WTC11 (cell line): ENCODE data around the gene SLC44A1. TPM values are rescaled to one million over a fixed set of nuclear protein-coding genes. Genes with fewer than 3 reads are reported as not detected.

Experiments used
- ATAC-seq: fragments of 200-7000 bp; cut with Tn5 transposase; 2 replicates; pipeline ENCODE4 v1.10.0; 2021; ENCODE audit warnings: mild to moderate bottlenecking, moderate library complexity
- CTCF ChIA-PET: fragments of 300-600 bp; sonication (Branson Sonifier 250); formaldehyde crosslinking; loops from one replicate; lab custom pipeline; 2021; ENCODE audit warnings: antibody characterized with exemption; lab: Charles Lee
- POLR2A ChIA-PET: fragments of 350-600 bp; sonication (Branson Sonifier 250); formaldehyde crosslinking; loops from one replicate; lab custom pipeline; 2021; ENCODE audit warnings: antibody characterized with exemption; lab: Charles Lee
- DNase-seq: peaks from one replicate; pipeline ENCODE4 v3.0.0; 2021; ENCODE audit warnings: low spot score
- H3K27ac Mint-ChIP-seq: 2 replicates; pipeline ENCODE4 v1.8.0; 2021; ENCODE audit warnings: mixed read lengths
- H3K27me3 Mint-ChIP-seq: 2 replicates; pipeline ENCODE4 v1.8.0; 2021; ENCODE audit warnings: low read depth, mild to moderate bottlenecking, moderate library complexity, mixed read lengths
- H3K36me3 Mint-ChIP-seq: 2 replicates; pipeline ENCODE4 v1.8.0; 2021; ENCODE audit warnings: mixed read lengths
- H3K4me1 Mint-ChIP-seq: 2 replicates; pipeline ENCODE4 v1.8.0; 2022; ENCODE audit warnings: mixed read lengths
- H3K4me3 Mint-ChIP-seq: 2 replicates; pipeline ENCODE4 v1.8.0; 2021; ENCODE audit warnings: mild to moderate bottlenecking, moderate library complexity, mixed read lengths
- H3K9me3 Mint-ChIP-seq: 2 replicates; pipeline ENCODE4 v1.8.0; 2021; ENCODE audit warnings: mixed read lengths
- ATF1 ChIP-seq: sonication (generic); formaldehyde crosslinking; IDR thresholded peaks from 2 replicates; pipeline ENCODE4 v1.8.1; 2023; ENCODE audit warnings: mild to moderate bottlenecking, moderate library complexity, missing genetic modification reagents
- E2F1 ChIP-seq: sonication (generic); formaldehyde crosslinking; IDR thresholded peaks from 2 replicates; pipeline ENCODE4 v1.8.0; 2022; ENCODE audit warnings: mild to moderate bottlenecking, missing genetic modification reagents
- GABPB1 ChIP-seq: sonication (generic); formaldehyde crosslinking; IDR thresholded peaks from 2 replicates; pipeline ENCODE4 v1.8.1; 2023; ENCODE audit warnings: mild to moderate bottlenecking, missing genetic modification reagents
- IRF1 ChIP-seq: sonication (generic); formaldehyde crosslinking; IDR thresholded peaks from 2 replicates; pipeline ENCODE4 v1.8.0; 2023; ENCODE audit warnings: missing genetic modification reagents
- JUN ChIP-seq: sonication (generic); formaldehyde crosslinking; IDR thresholded peaks from 2 replicates; pipeline ENCODE4 v1.8.0; 2023; ENCODE audit warnings: mild to moderate bottlenecking, missing genetic modification reagents
- OVOL2 ChIP-seq: fragments of 250-450 bp; sonication (Bioruptor Pico); IDR thresholded peaks from 2 replicates; pipeline ENCODE4 v1.9.0; 2021; ENCODE audit warnings: mild to moderate bottlenecking, borderline replicate concordance
- SOX15 ChIP-seq: fragments of 250-450 bp; sonication (Bioruptor Pico); IDR thresholded peaks from 2 replicates; pipeline ENCODE4 v1.9.0; 2021; ENCODE audit warnings: mild to moderate bottlenecking
- TEAD1 ChIP-seq: sonication (generic); formaldehyde crosslinking; IDR thresholded peaks from 2 replicates; pipeline ENCODE4 v1.8.0; 2022; ENCODE audit warnings: mild to moderate bottlenecking, missing genetic modification reagents
- TEAD4 ChIP-seq: sonication (generic); formaldehyde crosslinking; IDR thresholded peaks from 2 replicates; pipeline ENCODE4 v1.8.0; 2022; ENCODE audit warnings: mild to moderate bottlenecking, missing genetic modification reagents
- ZBTB43 ChIP-seq: sonication (generic); formaldehyde crosslinking; IDR thresholded peaks from 2 replicates; pipeline ENCODE4 v1.8.1; 2023; ENCODE audit warnings: mild to moderate bottlenecking, missing genetic modification reagents
- ZNF263 ChIP-seq: sonication (generic); formaldehyde crosslinking; IDR thresholded peaks from 2 replicates; pipeline ENCODE4 v1.8.1; 2022; ENCODE audit warnings: low read depth, mild to moderate bottlenecking, moderate library complexity, missing genetic modification reagents
- ZSCAN18 ChIP-seq: fragments of 250-450 bp; sonication (Bioruptor Pico); IDR thresholded peaks from 2 replicates; pipeline ENCODE4 v2.1.2; 2022; ENCODE audit warnings: mild to moderate bottlenecking, moderate library complexity
- total RNA-seq: library from RNA; stranded (reverse); gene quantifications from 3 replicates; pipeline ENCODE4 v1.2.3, GENCODE V29; 2021
- TF ChIP-seq, protein P1 (sequence below): sonication (generic); formaldehyde crosslinking; IDR thresholded peaks from 2 replicates; pipeline ENCODE4 v1.8.0; 2022; ENCODE audit warnings: mild to moderate bottlenecking, missing genetic modification reagents
- TF ChIP-seq, protein P2 (sequence below): fragments of 250-450 bp; sonication (Bioruptor Pico); IDR thresholded peaks from 2 replicates; pipeline ENCODE4 v1.9.0; 2021; ENCODE audit warnings: mild to moderate bottlenecking
- TF ChIP-seq, protein P3 (sequence below): sonication (generic); formaldehyde crosslinking; IDR thresholded peaks from 2 replicates; pipeline ENCODE4 v1.8.1; 2022; ENCODE audit warnings: low read depth, missing genetic modification reagents, borderline replicate concordance
- TF ChIP-seq, protein P4 (sequence below): sonication (generic); formaldehyde crosslinking; IDR thresholded peaks from 2 replicates; pipeline ENCODE4 v1.8.1; 2023; ENCODE audit warnings: mild to moderate bottlenecking, missing genetic modification reagents, moderate library complexity

The SLC44A1 gene
- total RNA-seq, 1 experiment from 2014 or later: 48.9 TPM

- TF ChIP-seq, protein P1, sequence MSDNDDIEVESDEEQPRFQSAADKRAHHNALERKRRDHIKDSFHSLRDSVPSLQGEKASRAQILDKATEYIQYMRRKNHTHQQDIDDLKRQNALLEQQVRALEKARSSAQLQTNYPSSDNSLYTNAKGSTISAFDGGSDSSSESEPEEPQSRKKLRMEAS: no peak
- TF ChIP-seq IRF1 (CRISPR knock-in tag): no peak
- TF ChIP-seq, protein P2, sequence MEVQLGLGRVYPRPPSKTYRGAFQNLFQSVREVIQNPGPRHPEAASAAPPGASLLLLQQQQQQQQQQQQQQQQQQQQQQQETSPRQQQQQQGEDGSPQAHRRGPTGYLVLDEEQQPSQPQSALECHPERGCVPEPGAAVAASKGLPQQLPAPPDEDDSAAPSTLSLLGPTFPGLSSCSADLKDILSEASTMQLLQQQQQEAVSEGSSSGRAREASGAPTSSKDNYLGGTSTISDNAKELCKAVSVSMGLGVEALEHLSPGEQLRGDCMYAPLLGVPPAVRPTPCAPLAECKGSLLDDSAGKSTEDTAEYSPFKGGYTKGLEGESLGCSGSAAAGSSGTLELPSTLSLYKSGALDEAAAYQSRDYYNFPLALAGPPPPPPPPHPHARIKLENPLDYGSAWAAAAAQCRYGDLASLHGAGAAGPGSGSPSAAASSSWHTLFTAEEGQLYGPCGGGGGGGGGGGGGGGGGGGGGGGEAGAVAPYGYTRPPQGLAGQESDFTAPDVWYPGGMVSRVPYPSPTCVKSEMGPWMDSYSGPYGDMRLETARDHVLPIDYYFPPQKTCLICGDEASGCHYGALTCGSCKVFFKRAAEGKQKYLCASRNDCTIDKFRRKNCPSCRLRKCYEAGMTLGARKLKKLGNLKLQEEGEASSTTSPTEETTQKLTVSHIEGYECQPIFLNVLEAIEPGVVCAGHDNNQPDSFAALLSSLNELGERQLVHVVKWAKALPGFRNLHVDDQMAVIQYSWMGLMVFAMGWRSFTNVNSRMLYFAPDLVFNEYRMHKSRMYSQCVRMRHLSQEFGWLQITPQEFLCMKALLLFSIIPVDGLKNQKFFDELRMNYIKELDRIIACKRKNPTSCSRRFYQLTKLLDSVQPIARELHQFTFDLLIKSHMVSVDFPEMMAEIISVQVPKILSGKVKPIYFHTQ (CRISPR knock-in tag): no peak
- TF ChIP-seq, protein P3, sequence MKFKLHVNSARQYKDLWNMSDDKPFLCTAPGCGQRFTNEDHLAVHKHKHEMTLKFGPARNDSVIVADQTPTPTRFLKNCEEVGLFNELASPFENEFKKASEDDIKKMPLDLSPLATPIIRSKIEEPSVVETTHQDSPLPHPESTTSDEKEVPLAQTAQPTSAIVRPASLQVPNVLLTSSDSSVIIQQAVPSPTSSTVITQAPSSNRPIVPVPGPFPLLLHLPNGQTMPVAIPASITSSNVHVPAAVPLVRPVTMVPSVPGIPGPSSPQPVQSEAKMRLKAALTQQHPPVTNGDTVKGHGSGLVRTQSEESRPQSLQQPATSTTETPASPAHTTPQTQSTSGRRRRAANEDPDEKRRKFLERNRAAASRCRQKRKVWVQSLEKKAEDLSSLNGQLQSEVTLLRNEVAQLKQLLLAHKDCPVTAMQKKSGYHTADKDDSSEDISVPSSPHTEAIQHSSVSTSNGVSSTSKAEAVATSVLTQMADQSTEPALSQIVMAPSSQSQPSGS (CRISPR knock-in tag): no peak
These were observed 63.2 kb downstream of the SLC44A1 start (continued) for GRCh38 chr9:105307591-105308130.

DNA sequence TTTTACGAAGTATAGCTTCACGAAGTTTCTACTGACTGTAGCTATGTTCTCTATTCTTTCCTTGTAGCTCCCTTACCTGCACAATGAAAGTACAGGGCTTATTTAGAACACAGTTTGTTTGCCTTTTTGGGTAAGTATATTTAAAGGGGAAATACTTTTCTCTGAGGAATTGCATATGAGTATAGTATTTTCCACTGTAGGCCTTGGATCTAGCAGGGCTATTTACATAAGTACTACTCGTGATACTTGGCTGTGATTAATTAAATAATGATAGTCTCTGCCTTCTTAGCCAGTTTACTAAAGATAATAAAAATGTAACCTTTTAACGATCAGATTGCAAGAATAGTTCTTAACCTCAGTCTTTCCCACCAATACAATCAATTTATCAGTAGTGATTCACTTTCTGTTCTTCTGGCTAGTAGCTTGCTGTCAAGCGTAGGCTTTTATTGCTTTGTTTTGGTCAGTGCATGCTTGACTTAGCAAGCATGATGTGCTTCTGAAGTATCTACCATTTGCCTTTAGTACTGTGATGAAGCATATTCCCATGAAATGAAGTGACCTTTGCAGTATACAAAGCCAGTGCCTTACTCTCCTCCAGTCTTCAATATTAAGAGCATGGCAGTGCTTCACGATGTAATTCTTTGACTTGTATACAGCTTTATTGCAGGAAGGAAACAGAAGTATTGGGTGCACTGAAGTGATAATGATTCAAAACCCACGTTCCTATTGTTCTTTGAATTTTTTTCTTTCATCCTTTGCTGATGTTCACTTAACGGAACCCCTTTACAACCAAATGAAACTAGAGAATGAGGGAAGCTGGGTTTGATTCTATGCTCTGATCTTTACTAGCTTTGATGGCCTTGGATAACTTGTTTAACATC lies 64.2 kb downstream of the SLC44A1 start:
- DNase-seq (no peak), ATAC-seq (no peak)
- H3K4me3 Mint-ChIP-seq: no peak overlapping the region
- H3K4me1 Mint-ChIP-seq: peaks cover 29% of the 10 kb centered on the region
- ChIA-PET CTCF (interaction anchor here (1.3 kb wide), 1 partner anchor 64 kb away, joined by 5 read pairs; the partner anchor contains the start of gene SLC44A1), POLR2A (no interaction called here)
- no peaks in the 10 kb centered on the region for H3K36me3 Mint-ChIP-seq
- no peaks in the 10 kb centered on the region for H3K27me3 Mint-ChIP-seq
- H3K9me3 Mint-ChIP-seq: no peaks in the 10 kb centered on the region
- TF ChIP-seq GABPB1: no peak
- TF ChIP-seq SOX15 (CRISPR knock-in tag): no peak
- no peak for TF ChIP-seq TEAD1
- TF ChIP-seq JUN (CRISPR knock-in tag): no peak
- TF ChIP-seq ZSCAN18 (CRISPR knock-in tag): no peak
- TF ChIP-seq ATF1: no peak
- no peak for TF ChIP-seq TEAD4 (CRISPR knock-in tag)
- no peak for TF ChIP-seq OVOL2 (CRISPR knock-in tag)
- no peak for TF ChIP-seq ZBTB43 (CRISPR knock-in tag)
- TF ChIP-seq, protein P4, sequence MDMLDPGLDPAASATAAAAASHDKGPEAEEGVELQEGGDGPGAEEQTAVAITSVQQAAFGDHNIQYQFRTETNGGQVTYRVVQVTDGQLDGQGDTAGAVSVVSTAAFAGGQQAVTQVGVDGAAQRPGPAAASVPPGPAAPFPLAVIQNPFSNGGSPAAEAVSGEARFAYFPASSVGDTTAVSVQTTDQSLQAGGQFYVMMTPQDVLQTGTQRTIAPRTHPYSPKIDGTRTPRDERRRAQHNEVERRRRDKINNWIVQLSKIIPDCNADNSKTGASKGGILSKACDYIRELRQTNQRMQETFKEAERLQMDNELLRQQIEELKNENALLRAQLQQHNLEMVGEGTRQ (CRISPR knock-in tag): no peak
- TF ChIP-seq ZNF263: no peak
- no peak for TF ChIP-seq E2F1 (CRISPR knock-in tag)
- no peak overlapping the region; the same call in 1 of the 2 replicates for H3K27ac Mint-ChIP-seq
